ENCODE measurements around the gene BICC1. TPM values are rescaled to one million over a fixed set of nuclear protein-coding genes. Genes with fewer than 3 reads are reported as not detected.

BICC1 gene, protein sequence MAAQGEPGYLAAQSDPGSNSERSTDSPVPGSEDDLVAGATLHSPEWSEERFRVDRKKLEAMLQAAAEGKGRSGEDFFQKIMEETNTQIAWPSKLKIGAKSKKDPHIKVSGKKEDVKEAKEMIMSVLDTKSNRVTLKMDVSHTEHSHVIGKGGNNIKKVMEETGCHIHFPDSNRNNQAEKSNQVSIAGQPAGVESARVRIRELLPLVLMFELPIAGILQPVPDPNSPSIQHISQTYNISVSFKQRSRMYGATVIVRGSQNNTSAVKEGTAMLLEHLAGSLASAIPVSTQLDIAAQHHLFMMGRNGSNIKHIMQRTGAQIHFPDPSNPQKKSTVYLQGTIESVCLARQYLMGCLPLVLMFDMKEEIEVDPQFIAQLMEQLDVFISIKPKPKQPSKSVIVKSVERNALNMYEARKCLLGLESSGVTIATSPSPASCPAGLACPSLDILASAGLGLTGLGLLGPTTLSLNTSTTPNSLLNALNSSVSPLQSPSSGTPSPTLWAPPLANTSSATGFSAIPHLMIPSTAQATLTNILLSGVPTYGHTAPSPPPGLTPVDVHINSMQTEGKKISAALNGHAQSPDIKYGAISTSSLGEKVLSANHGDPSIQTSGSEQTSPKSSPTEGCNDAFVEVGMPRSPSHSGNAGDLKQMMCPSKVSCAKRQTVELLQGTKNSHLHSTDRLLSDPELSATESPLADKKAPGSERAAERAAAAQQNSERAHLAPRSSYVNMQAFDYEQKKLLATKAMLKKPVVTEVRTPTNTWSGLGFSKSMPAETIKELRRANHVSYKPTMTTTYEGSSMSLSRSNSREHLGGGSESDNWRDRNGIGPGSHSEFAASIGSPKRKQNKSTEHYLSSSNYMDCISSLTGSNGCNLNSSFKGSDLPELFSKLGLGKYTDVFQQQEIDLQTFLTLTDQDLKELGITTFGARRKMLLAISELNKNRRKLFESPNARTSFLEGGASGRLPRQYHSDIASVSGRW
- polyA plus RNA-seq, result 10 to 100 TPM in 1 of 3 donors, 1 to 10 TPM in 2; 4.6 to 20.8 (median 8.6) TPM

DNA sequence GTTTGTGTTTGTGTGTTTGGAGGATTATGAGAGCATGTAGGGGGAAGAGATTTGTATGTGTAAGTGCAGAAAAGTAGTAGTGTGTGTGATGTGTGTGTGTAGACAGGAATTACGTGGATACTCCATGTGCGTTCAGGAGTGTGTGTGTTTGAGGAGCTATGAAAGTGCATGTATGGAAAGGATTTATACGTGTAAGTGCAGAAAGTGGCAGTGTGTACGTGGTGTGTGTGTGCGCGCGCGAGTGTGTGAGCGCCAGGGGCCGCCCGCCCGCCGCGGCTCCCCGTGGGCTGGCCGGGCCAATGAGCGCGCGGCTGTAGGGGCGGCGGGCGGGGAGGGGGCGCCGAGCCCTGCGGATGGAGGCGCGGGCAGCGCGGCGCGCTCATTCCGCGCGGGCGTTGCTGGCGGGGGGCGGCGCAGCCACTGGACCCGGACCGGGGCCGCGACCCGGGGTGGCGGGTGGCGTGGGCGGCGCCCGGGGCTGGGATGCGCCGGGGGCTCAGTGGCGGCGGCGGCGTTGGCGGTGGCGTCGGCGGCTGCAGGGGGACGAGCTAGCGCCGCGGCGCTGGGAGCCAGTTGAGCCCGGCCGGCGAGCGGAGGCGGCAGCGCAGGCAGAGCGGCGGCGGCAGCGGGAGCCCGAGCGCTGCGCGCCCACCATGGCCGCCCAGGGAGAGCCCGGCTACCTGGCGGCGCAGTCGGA lies at the start of gene BICC1:
TSS of gene BICC1 (plus strand) at position 382 of the 697 bp plus-strand sequence. CDS start at position 654, 272 bp downstream.
- no peak within 1 kb of the TSS for H3K27ac ChIP-seq (ENCODE audit: low read depth, low read length)
- 0 to 1% (median 1%) methylated on average over 56 to 82 of the region's 82 CpGs for WGBS, 3 donors

DNA sequence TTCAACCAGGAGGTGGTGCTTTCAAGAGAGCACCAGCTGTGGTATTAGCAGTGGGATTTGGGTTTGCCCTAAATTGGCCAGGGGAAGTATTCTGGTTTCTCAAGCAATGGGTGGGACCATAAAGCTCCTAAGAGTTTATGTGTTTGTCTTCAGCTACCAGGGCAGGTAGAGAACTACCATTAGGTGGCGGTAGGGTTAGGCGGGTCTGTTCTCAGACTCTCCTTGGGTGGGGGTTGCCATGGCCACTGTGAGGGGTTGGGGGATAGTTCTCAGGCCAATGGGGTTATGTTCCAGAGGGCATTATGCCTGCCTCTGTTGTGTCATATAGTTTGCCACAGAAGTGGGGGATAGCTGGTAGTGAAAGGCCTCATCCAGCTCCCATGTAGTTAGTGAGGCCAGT lies 47.7 kb upstream of the BICC1 start:
- H3K27ac ChIP-seq (ENCODE audit: low read depth, low read length), result no peak overlapping the region
- WGBS, 3 donors, result 87 to 98% (median 96%) methylated on average over 2 of the region's 2 CpGs

DNA sequence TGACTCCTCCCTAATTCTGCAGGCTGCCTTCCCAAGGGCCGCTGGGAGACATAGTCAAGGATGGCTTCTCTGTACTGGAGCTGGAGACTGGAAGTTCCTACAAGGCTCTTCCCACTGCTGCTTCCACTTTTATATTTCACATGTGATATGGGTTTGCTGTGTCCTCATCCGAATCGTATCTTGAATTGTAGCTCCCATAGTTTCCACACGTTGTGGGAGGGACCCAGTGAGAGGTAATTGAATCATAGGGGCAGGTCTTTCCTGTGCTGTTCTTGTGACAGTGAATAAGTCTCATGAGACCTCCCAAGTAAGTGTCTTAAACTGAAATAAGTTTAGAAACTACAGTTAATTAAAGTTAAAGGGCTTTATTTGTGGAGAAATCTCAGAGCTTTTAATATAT lies 47.0 kb upstream of the BICC1 start:
- H3K27ac ChIP-seq (ENCODE audit: low read depth, low read length), result no peak overlapping the region
- 47 to 84% (median 56%) methylated on average over 4 of the region's 4 CpGs for WGBS, 3 donors

DNA sequence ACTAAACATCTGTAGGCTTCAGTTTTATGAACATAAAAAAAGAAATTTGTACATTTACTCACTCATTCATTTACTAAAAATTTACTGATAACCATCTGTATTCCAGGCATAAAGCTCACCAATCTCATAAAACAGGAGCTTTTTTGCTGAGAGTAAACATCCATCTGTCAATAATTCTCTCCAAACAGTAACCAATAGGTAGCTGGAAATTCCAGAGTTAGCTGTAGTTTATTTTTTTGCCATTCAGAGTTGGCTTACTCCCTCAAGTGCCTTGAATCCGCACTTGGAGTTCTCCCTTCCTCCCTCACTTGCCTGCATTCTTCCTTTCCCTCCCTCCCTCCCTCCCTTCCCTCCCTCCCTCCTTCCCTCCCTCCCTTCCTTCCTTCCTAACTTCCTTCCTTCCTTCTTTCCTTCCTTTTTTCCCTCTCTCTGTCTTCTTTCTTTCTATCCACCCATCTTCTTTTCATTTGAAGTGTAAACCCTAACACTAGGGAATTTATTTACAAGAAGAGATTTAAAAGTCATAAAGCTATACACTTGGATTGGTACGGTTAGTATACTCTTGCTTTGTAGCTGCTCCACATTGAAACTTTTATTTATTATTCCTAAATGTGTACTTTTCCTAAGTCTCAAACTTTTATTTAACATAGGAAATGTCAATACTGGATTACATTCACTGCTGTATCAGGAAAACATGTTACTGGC lies 44.6 kb upstream of the BICC1 start:
- WGBS, 3 donors, result 24 to 70% (median 66%) methylated on average over 2 of the region's 2 CpGs
- no peak overlapping the region for H3K27ac ChIP-seq (ENCODE audit: low read depth, low read length)

DNA sequence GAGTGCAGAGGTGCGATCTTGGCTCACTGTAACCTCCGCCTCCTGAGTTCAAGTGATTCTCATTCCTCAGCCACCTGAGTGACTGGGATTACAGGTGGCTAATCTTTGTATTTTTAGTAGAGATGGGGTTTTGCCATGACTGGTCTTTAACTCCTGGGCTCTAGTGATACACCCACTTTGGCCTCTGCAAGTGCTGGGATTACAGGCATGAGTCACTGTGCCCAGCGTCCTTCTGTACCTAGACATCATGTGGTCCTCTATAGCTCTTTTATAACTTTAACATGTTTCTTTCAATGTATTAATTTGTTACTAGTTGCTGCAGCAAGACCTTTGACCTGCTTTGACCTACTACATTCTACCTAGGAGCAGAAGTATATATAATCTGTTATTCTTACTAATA lies 38.7 kb upstream of the BICC1 start:
- no peak overlapping the region for H3K27ac ChIP-seq (ENCODE audit: low read depth, low read length)
- 89 to 93% (median 90%) methylated on average over 3 of the region's 3 CpGs for WGBS, 3 donors

DNA sequence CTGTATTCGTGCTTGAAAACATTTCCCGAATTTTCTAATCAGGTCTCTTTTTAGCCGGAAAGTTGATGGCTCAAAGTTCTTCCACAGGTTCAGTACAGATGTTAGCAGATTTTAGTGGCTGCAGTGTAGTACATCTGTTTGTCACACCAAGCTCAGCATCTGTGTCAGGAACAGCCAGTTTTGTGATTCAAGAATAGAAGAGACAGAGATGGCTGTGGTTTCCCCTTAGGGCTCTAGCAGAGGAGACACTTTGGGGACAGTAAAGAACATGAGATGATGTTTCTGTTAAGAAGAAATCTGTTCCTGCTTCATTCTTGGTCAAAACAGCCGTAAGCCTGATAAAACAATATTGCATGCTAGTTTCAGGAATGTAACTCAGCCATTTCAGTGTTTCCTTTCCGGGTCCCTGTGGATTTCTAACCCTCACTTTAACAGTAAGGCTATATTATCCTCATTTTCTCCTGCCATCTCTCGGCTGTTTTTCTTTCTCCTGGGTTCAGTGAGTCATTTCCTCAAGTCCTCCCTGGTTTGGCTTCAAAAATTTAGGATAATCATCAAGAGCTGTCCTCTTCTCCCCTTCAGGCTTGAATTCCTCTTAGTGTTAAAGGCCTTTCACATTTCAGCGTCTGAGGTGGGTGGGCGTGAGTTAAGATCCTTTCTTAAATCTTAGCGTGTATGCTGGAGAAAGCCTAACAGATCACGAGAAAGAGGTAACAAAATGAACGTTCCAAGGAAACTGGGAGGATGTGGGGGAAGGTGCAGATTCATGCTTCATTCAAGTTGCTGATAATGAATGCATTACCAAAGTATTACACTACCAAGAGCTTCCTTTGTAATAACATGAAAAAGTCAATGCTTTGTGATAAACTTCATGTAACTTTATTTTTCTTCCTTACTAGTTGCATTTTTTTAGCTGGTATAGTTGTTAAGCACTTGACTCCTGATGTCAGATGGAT lies 37.1 kb upstream of the BICC1 start:
- 38 to 66% (median 50%) methylated on average over 11 of the region's 11 CpGs for WGBS, 3 donors
- H3K27ac ChIP-seq (ENCODE audit: low read depth, low read length), result no peak overlapping the region

DNA sequence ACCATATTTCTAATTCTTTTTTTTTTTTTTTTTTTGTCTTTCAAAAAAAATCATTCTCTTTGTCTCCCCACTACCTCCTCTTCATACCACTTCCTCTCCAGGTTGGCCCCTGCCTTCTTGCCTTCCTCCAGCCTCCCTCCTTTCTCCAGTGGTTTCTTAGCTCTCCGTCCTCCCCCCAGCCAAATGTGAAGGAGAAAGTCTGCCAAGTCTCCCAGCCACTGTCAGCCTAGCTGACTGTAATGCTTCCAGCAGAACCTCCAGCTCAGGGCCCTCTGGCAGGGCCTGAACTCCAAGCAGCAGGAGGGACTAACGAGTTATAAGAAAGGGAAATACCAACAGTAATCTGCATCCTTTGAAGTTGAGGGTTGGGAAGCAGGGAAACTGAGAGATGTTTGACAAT lies 35.5 kb upstream of the BICC1 start:
- no peak overlapping the region for H3K27ac ChIP-seq (ENCODE audit: low read depth, low read length)
- WGBS, 3 donors, result 29 to 66% (median 30%) methylated on average over 2 of the region's 2 CpGs

DNA sequence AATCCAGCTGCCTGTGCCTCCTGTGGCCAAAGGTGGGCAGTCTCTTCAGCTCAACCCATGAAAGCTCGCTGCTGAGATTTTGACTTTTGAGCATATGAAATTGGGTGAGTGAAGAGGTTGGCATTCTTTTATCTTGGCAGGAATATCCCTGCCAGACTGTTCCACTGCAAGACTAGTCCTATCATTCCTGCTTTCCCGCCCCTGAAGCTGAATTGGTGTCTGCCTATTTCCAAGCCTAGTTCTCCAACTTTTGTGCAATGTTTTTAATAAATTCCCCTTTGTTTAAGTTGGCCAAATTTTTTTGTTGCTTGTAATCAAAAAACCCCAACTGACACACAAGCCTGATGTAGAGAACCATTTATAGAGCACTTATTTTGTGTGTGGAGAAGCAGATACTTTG lies 34.8 kb upstream of the BICC1 start:
- WGBS, 3 donors, result 75 to 89% (median 82%) methylated on average over 2 of the region's 2 CpGs
- H3K27ac ChIP-seq (ENCODE audit: low read depth, low read length), result no peak overlapping the region

DNA sequence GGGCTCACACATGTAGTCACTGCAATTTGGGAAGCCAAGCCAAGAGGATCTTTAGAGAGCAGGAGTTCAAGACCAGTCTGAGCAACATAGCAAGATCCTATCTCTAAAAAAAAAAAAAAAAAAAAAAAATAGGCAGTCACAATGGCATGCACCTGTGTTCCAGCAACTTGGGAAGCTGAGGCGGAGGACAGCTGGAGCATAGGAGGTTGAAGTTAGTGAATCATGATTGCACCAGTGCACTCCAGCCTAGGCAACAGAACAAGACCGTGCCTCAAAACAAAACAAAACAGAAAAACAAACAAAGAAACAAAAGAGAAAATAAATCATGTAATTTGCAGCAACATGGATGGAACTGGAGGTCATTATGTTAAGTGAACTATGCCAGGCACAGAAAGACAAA lies 33.6 kb upstream of the BICC1 start:
- 71 to 88% (median 81%) methylated on average over 2 of the region's 2 CpGs for WGBS, 3 donors
- no peak overlapping the region for H3K27ac ChIP-seq (ENCODE audit: low read depth, low read length)

DNA sequence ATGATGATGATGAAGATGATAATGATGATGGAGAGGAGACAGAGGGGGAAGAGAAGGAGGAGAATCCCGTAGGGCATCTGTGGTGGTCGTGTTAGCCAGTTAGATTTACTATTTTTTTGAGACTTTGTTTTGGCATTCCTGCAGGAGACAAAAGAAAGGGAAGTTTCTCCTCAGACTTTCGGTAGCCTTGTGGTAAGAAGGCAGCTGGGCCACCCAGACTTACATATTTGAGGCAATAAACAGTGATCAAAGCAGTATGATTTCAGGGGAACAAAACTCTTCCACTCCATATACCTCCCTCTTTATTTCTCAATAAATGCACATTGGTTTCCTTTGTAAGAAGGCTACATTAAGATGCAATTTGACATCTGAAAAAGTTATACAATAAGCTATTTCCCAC lies 32.4 kb upstream of the BICC1 start:
- 71 to 88% (median 71%) methylated on average over 3 of the region's 3 CpGs for WGBS, 3 donors
- no peak overlapping the region for H3K27ac ChIP-seq (ENCODE audit: low read depth, low read length)

DNA sequence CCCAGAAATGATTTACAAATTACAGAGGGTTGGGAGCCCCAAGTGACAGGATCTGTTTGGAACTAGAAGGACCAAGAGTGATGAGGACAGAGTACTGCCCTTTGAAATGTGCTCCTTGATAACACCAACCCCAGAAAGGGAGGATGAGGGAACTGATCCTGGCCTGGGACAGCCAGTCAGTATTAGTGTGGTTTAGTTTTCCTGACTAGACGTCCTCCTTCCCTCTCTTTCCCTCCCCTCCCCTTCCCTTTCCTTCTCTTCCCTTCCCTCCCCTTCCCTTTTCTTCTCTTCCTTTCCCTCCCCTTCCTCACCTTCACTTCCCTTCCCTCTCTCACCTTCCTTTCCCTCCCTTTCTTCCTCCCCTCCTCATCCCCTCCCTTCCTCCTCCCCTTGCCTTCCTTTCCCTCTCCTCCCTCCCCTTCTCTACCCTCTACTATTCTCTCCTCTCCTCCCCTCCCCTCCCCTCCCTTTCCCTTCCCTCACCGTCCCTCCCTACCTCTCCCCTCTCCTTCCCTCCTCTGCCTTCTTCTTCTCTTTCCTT lies 31.0 kb upstream of the BICC1 start:
- H3K27ac ChIP-seq (ENCODE audit: low read depth, low read length), result no peak overlapping the region
- WGBS, 3 donors, result 43 to 63% (median 45%) methylated on average over 2 of the region's 2 CpGs

DNA sequence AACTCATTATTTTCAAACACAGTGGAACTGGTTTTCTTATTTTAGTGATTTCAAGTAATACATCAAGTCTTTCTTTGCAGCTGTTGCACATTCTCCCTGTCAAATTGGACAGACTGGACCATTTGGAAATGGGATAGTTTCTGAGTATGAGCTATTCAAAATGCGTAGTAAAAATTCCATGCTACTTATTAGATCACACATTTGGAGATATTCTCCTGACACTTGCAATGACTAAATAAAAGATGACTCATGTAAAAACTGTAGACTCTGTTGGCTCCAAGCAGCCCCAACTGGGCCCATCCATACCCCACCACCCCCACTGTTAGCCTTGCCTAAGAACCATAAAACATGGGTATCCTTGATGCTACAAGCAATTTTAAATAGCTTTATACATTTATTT lies 25.9 kb upstream of the BICC1 start:
- H3K27ac ChIP-seq (ENCODE audit: low read depth, low read length), result no peak overlapping the region
- 75 to 91% (median 91%) methylated on average over 1 of the region's 1 CpG for WGBS, 3 donors

DNA sequence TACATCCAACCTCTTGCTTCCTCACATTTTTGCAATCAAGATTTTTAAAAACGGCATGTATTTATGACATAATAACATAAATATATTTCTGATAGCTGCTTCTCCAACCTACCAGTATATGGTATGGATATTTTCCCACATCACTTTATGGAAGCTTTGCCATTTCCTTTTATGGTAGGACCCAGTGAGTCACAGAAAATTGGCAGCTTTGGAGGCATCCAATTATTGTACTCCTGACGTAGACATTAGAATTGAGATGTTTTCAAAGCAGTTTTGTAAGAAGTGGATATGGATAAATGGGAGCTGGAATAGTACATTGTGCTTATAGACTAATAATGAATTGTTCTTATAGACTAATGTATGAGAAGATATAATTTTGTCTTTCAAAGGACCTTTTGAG lies 23.8 kb upstream of the BICC1 start:
- WGBS, 3 donors, result 76 to 77% (median 76%) methylated on average over 2 of the region's 2 CpGs
- no peak overlapping the region for H3K27ac ChIP-seq (ENCODE audit: low read depth, low read length)

DNA sequence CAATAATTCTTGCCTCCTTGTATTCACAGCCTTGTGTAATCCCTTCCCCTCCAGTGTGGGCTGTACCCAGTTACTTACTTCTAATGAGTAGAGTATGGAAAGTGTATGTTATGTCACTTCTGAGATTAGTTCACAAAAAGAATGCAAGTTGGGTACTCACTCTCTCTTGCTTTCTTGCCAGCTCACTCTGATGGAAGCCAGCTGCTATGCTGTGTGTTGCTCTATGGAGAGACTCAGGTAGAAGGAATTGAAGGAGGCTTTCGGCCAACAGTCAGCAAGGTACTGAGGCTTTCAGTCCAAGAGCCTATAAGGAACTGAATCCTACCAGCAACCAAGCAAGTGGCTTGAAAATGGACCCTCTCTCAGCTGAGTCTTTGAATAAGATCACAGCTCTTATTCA lies 9.7 kb upstream of the BICC1 start:
- WGBS, 3 donors, result 81 to 95% (median 92%) methylated on average over 1 of the region's 1 CpG
- no peak overlapping the region for H3K27ac ChIP-seq (ENCODE audit: low read depth, low read length)

DNA sequence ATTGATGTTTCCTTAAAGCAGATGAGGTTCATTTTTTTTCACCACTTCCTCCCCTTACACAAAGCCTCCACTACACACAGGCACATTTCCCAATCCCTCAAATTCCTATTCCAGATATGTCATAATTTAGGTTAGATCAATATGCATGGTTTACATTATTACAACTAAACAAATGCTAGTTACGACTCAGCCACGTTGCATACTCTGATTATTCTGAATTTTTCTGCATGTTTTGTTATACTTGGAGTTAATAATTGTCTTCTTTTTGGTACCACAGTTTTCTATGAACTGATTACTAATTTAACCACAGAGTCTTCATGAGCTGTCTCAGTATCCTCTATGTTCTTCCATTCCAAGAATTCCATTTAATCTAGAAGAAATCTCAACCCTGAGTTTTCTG lies 4.4 kb upstream of the BICC1 start:
- 31 to 73% (median 59%) methylated on average over 2 of the region's 2 CpGs for WGBS, 3 donors
- H3K27ac ChIP-seq (ENCODE audit: low read depth, low read length), result no peak overlapping the region

DNA sequence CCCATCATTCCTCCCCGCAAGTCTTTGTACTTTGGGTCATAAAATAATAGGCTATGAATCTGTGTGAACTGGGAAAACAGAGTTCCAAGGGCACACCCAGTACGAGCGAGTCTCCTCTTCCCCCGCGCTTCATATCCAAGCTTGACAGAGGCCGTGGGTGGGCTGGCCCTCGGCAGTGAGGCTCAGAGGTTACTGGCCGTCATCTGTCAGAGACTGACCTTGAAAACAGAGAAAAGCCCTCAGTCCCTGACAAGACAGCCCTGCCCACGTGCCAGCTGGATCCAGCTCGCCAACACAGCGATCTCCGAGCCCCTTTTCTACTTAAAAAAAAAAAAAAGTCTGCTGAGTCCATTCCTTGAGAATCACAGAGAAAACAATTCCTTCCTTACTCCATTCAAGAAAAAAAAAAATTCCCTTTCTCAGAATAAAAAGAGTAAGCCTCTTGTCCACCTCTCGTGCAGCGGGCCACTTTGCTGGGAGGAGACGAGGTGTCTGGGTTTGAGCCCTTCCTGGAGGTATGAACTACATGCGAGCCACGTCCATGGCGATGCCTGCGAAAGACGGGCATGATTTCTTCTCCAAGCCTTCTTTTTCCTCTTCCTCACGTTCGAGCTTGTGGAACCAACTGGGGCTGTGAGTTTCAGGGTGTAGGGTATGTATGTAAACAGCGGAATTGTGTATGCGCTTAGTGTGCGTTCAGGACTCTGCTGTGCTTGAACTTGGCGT lies 744 bp upstream of the BICC1 start:
- no peak overlapping the region for H3K27ac ChIP-seq (ENCODE audit: low read depth, low read length)

More for the DNA sequence above, 744 bp upstream of the BICC1 start:
- 6 to 9% (median 9%) methylated on average over 26 of the region's 26 CpGs for WGBS, 3 donors
